GM21528 (cell line): ENCODE measurements around the gene INKA2.
"Not testable (repeated sequence)": the region's sequence is repeated elsewhere in the genome, so short reads cannot be mapped to it uniquely, and the experiment has no call there.

Experiments
- ATAC-seq: cut with Tn5 transposase; IDR thresholded peaks from one replicate; pipeline ENCODE4 v1.9.1; 2021; ENCODE audit warnings: mild to moderate bottlenecking, moderate library complexity; ENCODE audit not compliant: unreplicated experiment, low FRiP score

Gene INKA2

GRCh38 chr1:111751906-111752575 lies 12.8 kb upstream of the INKA2 start:
- no peak for ATAC-seq

GRCh38 chr1:111750856-111751255 lies 11.7 kb upstream of the INKA2 start:
- no peak for ATAC-seq

GRCh38 chr1:111749628-111750027 lies 10.4 kb upstream of the INKA2 start:
- no peak for ATAC-seq

- no peak for ATAC-seq
Measured at GRCh38 chr1:111747947-111748346, 8.8 kb upstream of the INKA2 start.

GRCh38 chr1:111747282-111747734 lies 8.1 kb upstream of the INKA2 start:
- no peak for ATAC-seq

GRCh38 chr1:111746614-111746999 lies 7.4 kb upstream of the INKA2 start:
- no peak for ATAC-seq

GRCh38 chr1:111745675-111746613 lies 6.7 kb upstream of the INKA2 start:
- no peak for ATAC-seq

- no peak for ATAC-seq
Measured at GRCh38 chr1:111743679-111744101, 4.5 kb upstream of the INKA2 start.

GRCh38 chr1:111742938-111743549 lies 3.8 kb upstream of the INKA2 start:
- no peak for ATAC-seq

GRCh38 chr1:111742292-111742691 lies 3.1 kb upstream of the INKA2 start:
- not testable (repeated sequence) for ATAC-seq

- ATAC-seq = no peak
Measured at GRCh38 chr1:111739925-111740765, 950 bp upstream of the INKA2 start.

- ATAC-seq = peak; percentile 59
Measured at GRCh38 chr1:111738436-111739193, 580 bp downstream of the INKA2 start.

- no peak for ATAC-seq
Measured at GRCh38 chr1:111738133-111738435, 1.1 kb downstream of the INKA2 start.

- no peak for ATAC-seq
Measured at GRCh38 chr1:111737216-111738132, 1.7 kb downstream of the INKA2 start.

- ATAC-seq = no peak
Measured at GRCh38 chr1:111736548-111737215, 2.5 kb downstream of the INKA2 start.

GRCh38 chr1:111735858-111736544 lies 3.2 kb downstream of the INKA2 start:
- ATAC-seq = no peak

- ATAC-seq = no peak
Measured at GRCh38 chr1:111735321-111735720, 3.9 kb downstream of the INKA2 start.

- no peak for ATAC-seq
Measured at GRCh38 chr1:111734856-111735255, 4.3 kb downstream of the INKA2 start.
